H9 (cell line): ENCODE measurements around the gene CREB5. TPM values are rescaled to one million over a fixed set of nuclear protein-coding genes. Genes with fewer than 3 reads are reported as not detected.

Experiments used
- DNase-seq: peaks from one replicate; pipeline ENCODE4 v3.0.0-alpha.2; 2017
- H2AFZ ChIP-seq: one replicate; pipeline ENCODE4 v1.6.1; 2013; ENCODE audit warnings: mild to moderate bottlenecking, low read length, control low read depth, moderate library complexity
- H2AK5ac ChIP-seq: 2 replicates; pipeline ENCODE4 v1.6.1; 2013; ENCODE audit warnings: low read length, control low read depth, mixed read lengths; ENCODE audit not compliant: insufficient read length
- H2BK120ac ChIP-seq: one replicate; pipeline ENCODE4 v1.6.1; 2013; ENCODE audit warnings: low read depth, mild to moderate bottlenecking, low read length, control low read depth, inconsistent platforms; ENCODE audit not compliant: poor library complexity, severe bottlenecking
- H2BK12ac ChIP-seq: 2 replicates; pipeline ENCODE4 v1.6.1; 2013; ENCODE audit warnings: low read length, control low read depth, mixed read lengths, low read depth; ENCODE audit not compliant: insufficient read length
- H2BK15ac ChIP-seq: 2 replicates; pipeline ENCODE4 v1.6.1; 2013; ENCODE audit warnings: low read depth, low read length, control low read depth
- H2BK20ac ChIP-seq: one replicate; pipeline ENCODE4 v1.6.1; 2013; ENCODE audit warnings: low read depth, mild to moderate bottlenecking, low read length, control low read depth, inconsistent platforms; ENCODE audit not compliant: poor library complexity, severe bottlenecking
- H2BK5ac ChIP-seq: 2 replicates; pipeline ENCODE4 v1.6.1; 2013; ENCODE audit warnings: low read length, control low read depth, mixed read lengths; ENCODE audit not compliant: insufficient read length
- H3K14ac ChIP-seq: 2 replicates; pipeline ENCODE4 v1.6.1; 2013; ENCODE audit warnings: low read length, control low read depth; ENCODE audit not compliant: insufficient read depth
- H3K18ac ChIP-seq: 2 replicates; pipeline ENCODE4 v1.6.1; 2013; ENCODE audit warnings: low read depth, mild to moderate bottlenecking, mixed read lengths, low read length, control low read depth; ENCODE audit not compliant: insufficient read length
- H3K23ac ChIP-seq: 2 replicates; pipeline ENCODE4 v1.6.1; 2013; ENCODE audit warnings: low read length, control low read depth, mixed read lengths, low read depth; ENCODE audit not compliant: insufficient read length
- H3K23me2 ChIP-seq: 2 replicates; pipeline ENCODE4 v1.6.1; 2013; ENCODE audit warnings: low read depth, mild to moderate bottlenecking, mixed read lengths, low read length, control low read depth; ENCODE audit not compliant: insufficient read length, poor library complexity, severe bottlenecking
- H3K27ac ChIP-seq: 2 replicates; pipeline ENCODE4 v1.5.1; 2013; ENCODE audit warnings: low read length, control low read depth, mixed read lengths, low read depth; ENCODE audit not compliant: insufficient read length
- H3K27me3 ChIP-seq: 2 replicates; pipeline ENCODE4 v1.6.1; 2013; ENCODE audit warnings: low read length, control low read depth, inconsistent platforms; ENCODE audit not compliant: insufficient read depth
- H3K4ac ChIP-seq: 2 replicates; pipeline ENCODE4 v1.6.1; 2013; ENCODE audit warnings: low read depth, mild to moderate bottlenecking, control low read depth, inconsistent platforms, low read length, moderate library complexity
- H3K4me1 ChIP-seq: 2 replicates; pipeline ENCODE4 v1.6.1; 2013; ENCODE audit warnings: low read length, control low read depth, inconsistent platforms; ENCODE audit not compliant: insufficient read depth
- H3K4me2 ChIP-seq: 2 replicates; pipeline ENCODE4 v1.6.1; 2013; ENCODE audit warnings: low read length, control low read depth, mixed read lengths; ENCODE audit not compliant: insufficient read length, insufficient read depth
- H3K56ac ChIP-seq: 2 replicates; pipeline ENCODE4 v1.6.1; 2013; ENCODE audit warnings: low read depth, mild to moderate bottlenecking, mixed read lengths, low read length, control low read depth; ENCODE audit not compliant: insufficient read length
- H3K79me1 ChIP-seq: 2 replicates; pipeline ENCODE4 v1.6.1; 2013; ENCODE audit warnings: low read depth, mild to moderate bottlenecking, moderate library complexity, low read length, control low read depth, inconsistent platforms; ENCODE audit not compliant: insufficient read depth, poor library complexity, severe bottlenecking
- H3K79me2 ChIP-seq: 2 replicates; pipeline ENCODE4 v1.6.1; 2013; ENCODE audit warnings: low read length, control low read depth, inconsistent platforms; ENCODE audit not compliant: insufficient read depth
- H3K9ac ChIP-seq: 2 replicates; pipeline ENCODE4 v1.6.1; 2013; ENCODE audit warnings: low read length, control low read depth, mixed read lengths; ENCODE audit not compliant: insufficient read length; ENCODE audit errors: extremely low read depth
- H3K9me3 ChIP-seq: one replicate; pipeline ENCODE4 v1.6.1; 2013; ENCODE audit warnings: low read depth, low read length, inconsistent platforms; ENCODE audit not compliant: control insufficient read depth
- H3T11ph ChIP-seq: one replicate; pipeline ENCODE4 v1.6.1; 2013; ENCODE audit warnings: mild to moderate bottlenecking, low read length, control low read depth, inconsistent platforms
- H4K20me1 ChIP-seq: one replicate; pipeline ENCODE4 v1.6.1; 2013; ENCODE audit not compliant: control insufficient read depth, insufficient read length, insufficient read depth
- H4K5ac ChIP-seq: 2 replicates; pipeline ENCODE4 v1.6.1; 2013; ENCODE audit warnings: low read depth, mild to moderate bottlenecking, mixed read lengths, low read length, control low read depth; ENCODE audit not compliant: insufficient read length
- H4K8ac ChIP-seq: replicated peaks from 2 replicates; pipeline ENCODE4 v1.6.1; 2013; ENCODE audit warnings: low read length, control low read depth, mixed read lengths, low read depth; ENCODE audit not compliant: insufficient read length
- H4K91ac ChIP-seq: 2 replicates; pipeline ENCODE4 v1.6.1; 2013; ENCODE audit warnings: low read depth, mild to moderate bottlenecking, moderate library complexity, mixed read lengths, low read length, control low read depth; ENCODE audit not compliant: insufficient read length
- H3K27ac Mint-ChIP-seq, 3 experiments: 2 replicates in 2 of 3; 3 replicates in 1 of 3; pipeline ENCODE4 v1.8.0; 2020 to 2021; ENCODE audit warnings: mixed read lengths in 3 of 3, mild to moderate bottlenecking in 1 of 3, moderate library complexity in 1 of 3
- H3K27me3 Mint-ChIP-seq: 2 replicates; pipeline ENCODE4 v1.8.0; 2021; ENCODE audit warnings: low read depth, mild to moderate bottlenecking, moderate library complexity, mixed read lengths
- H3K36me3 Mint-ChIP-seq, 3 experiments: 2 replicates in 2 of 3; 3 replicates in 1 of 3; pipeline ENCODE4 v1.8.0; 2020 to 2021; ENCODE audit warnings: low read depth in 3 of 3, mixed read lengths in 3 of 3; ENCODE audit not compliant: insufficient read depth in 1 of 3
- H3K4me1 Mint-ChIP-seq, 2 experiments: 2 replicates each; pipeline ENCODE4 v1.8.0; 2020; ENCODE audit warnings: mixed read lengths in 2 of 2
- H3K4me3 Mint-ChIP-seq, 2 experiments: 2 replicates in 1 of 2; 3 replicates in 1 of 2; pipeline ENCODE4 v1.8.0; 2020 to 2021; ENCODE audit warnings: mild to moderate bottlenecking in 2 of 2, mixed read lengths in 2 of 2, moderate library complexity in 1 of 2
- H3K9me3 Mint-ChIP-seq, 2 experiments: 2 replicates in 1 of 2; 3 replicates in 1 of 2; pipeline ENCODE4 v1.8.0; 2020; ENCODE audit warnings: mild to moderate bottlenecking in 2 of 2, mixed read lengths in 2 of 2, moderate library complexity in 1 of 2
- WGBS: extraction: QIAGEN DNeasy Blood & Tissue Kit; methylation state at CpG from one replicate; pipeline ENCODE4 v1.1.7; 2013; ENCODE audit warnings: missing lambda C conversion rate, low lambda C conversion rate, mixed read lengths; ENCODE audit not compliant: insufficient read length; ENCODE audit errors: extremely low coverage; 5-methylcytosine and 5-hydroxymethylcytosine counted together
- total RNA-seq: library from RNA; stranded (reverse); gene quantifications from 2 replicates; pipeline ENCODE4 v1.2.1, GENCODE V29; 2021
- TF ChIP-seq, protein P1 (sequence below): fragments of 200-600 bp; sonication (generic); conservative IDR thresholded peaks from 3 replicates; pipeline ENCODE4 v1.8.0; 2021; ENCODE audit warnings: antibody characterized with exemption, mild to moderate bottlenecking

The CREB5 gene
- total RNA-seq, 1 experiment from 2014 or later = 4.0 TPM

DNA sequence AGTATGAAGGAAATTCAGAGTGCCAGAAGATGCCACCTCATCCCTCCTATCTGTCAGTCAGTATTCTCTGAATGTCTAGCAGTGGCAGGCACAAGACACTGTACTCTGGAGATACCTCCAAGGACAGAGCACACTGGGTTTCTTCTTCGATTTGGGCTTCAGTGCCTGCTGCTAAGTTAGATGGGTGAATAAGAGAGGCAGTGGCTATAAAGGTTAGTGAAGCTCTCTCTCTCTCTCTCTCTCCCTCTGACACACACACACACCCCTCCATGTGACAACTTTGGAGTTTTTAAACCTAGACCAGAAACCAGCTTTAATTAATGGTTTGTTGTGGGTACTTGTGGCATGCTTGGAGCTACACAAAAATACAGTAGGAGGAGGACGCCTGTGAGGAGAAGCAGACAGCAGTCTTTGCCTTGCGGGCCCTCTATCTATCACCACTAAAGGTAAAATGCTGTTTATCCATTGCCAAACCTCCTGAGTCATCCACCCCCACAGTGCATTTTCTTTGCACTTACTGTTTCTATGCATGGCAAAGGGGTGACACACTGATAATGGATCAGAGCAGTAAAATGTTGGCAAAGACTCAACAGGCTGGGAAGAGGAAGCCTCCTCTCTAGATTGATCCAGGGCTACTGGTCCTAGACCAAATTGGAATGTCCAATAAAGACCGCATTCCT is 443.4 kb downstream of the CREB5 start:
- Histone ChIP-seq H4K20me1 (no peaks in the 10 kb centered on the region), H4K5ac (no peak overlapping the region), H3K27ac (no peak overlapping the region), H3K4ac (no peak overlapping the region), H2BK12ac (no peak overlapping the region), H4K8ac (no peak overlapping the region), H3K27me3 (no peaks in the 10 kb centered on the region), H3T11ph (no peak overlapping the region), H3K9ac (no peak overlapping the region), H3K23ac (no peak overlapping the region), H2AK5ac (no peak overlapping the region), H3K9me3 (no peaks in the 10 kb centered on the region), H2BK5ac (no peak overlapping the region), H3K18ac (no peak overlapping the region), H3K79me2 (no peaks in the 10 kb centered on the region), H2BK20ac (no peak overlapping the region), H2AFZ (no peak overlapping the region), H3K79me1 (no peaks in the 10 kb centered on the region), H2BK120ac (no peak overlapping the region), H3K4me1 (no peaks in the 10 kb centered on the region), H3K23me2 (no peaks in the 10 kb centered on the region), H3K4me2 (no peak overlapping the region), H4K91ac (no peak overlapping the region), H3K56ac (no peak overlapping the region), H2BK15ac (no peak overlapping the region), H3K14ac (no peak overlapping the region)
- Mint-ChIP-seq H3K9me3 (0 out of 5 replicates have a peak, but pooled peaks cover 0 to 2% of the 10 kb centered on the region in 2 experiments), H3K36me3 (peaks cover 0 to 2% (median 0%) of the 10 kb centered on the region in 3 experiments; a peak in 1 of 7 replicates), H3K4me3 (no peak overlapping the region), H3K27ac (no peak overlapping the region), H3K4me1 (peaks cover 7 to 10% of the 10 kb centered on the region in 2 experiments), H3K27me3 (peaks cover 28% of the 10 kb centered on the region)
- DNase-seq = no peak
- TF ChIP-seq, protein P1, sequence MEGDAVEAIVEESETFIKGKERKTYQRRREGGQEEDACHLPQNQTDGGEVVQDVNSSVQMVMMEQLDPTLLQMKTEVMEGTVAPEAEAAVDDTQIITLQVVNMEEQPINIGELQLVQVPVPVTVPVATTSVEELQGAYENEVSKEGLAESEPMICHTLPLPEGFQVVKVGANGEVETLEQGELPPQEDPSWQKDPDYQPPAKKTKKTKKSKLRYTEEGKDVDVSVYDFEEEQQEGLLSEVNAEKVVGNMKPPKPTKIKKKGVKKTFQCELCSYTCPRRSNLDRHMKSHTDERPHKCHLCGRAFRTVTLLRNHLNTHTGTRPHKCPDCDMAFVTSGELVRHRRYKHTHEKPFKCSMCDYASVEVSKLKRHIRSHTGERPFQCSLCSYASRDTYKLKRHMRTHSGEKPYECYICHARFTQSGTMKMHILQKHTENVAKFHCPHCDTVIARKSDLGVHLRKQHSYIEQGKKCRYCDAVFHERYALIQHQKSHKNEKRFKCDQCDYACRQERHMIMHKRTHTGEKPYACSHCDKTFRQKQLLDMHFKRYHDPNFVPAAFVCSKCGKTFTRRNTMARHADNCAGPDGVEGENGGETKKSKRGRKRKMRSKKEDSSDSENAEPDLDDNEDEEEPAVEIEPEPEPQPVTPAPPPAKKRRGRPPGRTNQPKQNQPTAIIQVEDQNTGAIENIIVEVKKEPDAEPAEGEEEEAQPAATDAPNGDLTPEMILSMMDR = no peak
- WGBS = no CpG with 5 or more reads among the region's 4 CpGs
